Measurements from ENCODE around the gene ZIM2.

Gene ZIM2

DNA sequence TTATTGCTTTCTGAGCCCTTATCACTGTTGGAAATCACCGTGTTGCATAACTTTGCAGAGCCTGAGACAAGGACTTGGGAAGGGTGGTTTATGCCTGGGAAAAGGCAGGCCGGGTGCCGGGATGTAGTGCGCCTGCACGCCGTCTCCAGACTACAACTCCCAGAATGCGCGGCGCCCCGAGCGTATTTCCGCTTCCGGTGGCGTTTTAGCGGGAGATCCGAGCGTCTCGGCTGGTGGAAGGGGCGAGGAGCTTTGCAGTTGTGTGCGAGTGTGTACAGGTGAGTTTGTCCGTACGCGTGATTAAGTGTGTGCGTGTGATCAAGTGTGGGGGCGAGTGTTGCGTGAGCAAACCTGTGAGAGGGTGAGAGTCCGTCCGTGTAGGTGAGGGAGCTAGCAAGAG lies 75.4 kb downstream of the ZIM2 start:
- TF ChIP-seq, protein P1, sequence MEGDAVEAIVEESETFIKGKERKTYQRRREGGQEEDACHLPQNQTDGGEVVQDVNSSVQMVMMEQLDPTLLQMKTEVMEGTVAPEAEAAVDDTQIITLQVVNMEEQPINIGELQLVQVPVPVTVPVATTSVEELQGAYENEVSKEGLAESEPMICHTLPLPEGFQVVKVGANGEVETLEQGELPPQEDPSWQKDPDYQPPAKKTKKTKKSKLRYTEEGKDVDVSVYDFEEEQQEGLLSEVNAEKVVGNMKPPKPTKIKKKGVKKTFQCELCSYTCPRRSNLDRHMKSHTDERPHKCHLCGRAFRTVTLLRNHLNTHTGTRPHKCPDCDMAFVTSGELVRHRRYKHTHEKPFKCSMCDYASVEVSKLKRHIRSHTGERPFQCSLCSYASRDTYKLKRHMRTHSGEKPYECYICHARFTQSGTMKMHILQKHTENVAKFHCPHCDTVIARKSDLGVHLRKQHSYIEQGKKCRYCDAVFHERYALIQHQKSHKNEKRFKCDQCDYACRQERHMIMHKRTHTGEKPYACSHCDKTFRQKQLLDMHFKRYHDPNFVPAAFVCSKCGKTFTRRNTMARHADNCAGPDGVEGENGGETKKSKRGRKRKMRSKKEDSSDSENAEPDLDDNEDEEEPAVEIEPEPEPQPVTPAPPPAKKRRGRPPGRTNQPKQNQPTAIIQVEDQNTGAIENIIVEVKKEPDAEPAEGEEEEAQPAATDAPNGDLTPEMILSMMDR (IDR thresholded peaks at IDR 0.05; ENCODE audit: control insufficient read depth, insufficient read depth, low read depth, low read length, missing control alignments) = no peak
- H3K4me3 ChIP-seq (ENCODE audit: control insufficient read depth, low read depth, low read length) = no peak overlapping the region
- DNase-seq (ENCODE audit: low read depth) = no peak

DNA sequence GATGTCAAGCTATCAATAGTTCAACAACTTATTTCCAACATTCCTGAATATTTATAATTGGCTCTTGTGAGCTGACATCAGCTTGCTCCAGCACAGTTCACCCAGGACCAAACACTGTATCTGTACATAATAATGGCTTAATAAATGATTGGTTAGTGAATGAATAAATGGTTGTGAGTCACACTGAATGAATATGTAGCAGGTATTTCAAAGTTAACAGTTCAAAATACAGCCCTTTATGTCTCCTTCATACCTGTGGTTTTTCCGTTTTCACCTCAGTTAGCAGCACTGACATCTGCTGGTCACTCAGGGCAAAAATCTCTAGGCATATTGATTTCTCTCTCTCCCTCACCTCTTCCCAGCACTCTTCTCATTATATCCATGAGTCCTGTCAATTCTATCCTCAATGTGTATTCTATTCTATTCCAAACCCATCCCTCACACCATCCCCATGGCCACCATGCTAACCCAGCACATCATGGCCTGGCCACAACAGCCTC lies 76.3 kb downstream of the ZIM2 start:
- TF ChIP-seq, protein P1 (IDR thresholded peaks at IDR 0.05; ENCODE audit: control insufficient read depth, insufficient read depth, low read depth, low read length, missing control alignments) = no peak

DNA sequence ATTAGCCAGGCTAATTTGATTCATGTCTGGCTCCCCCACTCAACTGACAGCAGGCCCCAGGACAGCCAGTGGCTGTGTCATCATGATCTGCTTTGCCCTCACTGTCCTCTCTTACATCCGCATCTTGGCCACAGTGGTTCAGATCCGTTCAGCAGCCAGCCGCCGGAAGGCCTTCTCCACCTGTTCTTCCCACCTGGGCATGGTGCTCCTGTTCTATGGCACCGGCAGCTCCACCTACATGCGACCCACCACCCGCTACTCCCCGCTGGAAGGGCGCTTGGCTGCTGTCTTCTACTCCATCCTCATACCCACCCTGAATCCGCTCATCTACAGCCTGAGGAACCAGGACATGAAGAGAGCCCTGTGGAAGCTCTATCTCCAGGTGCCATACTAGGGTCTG lies 79.7 kb downstream of the ZIM2 start:
- H3K4me3 ChIP-seq (ENCODE audit: control insufficient read depth, low read depth, low read length) = no peak overlapping the region
- TF ChIP-seq, protein P1 (IDR thresholded peaks at IDR 0.05; ENCODE audit: control insufficient read depth, insufficient read depth, low read depth, low read length, missing control alignments) = no peak
- no peak for DNase-seq (ENCODE audit: low read depth)

More for the DNA sequence above, 76.3 kb downstream of the ZIM2 start:
- no peak for DNase-seq (ENCODE audit: low read depth)
- no peak overlapping the region for H3K4me3 ChIP-seq (ENCODE audit: control insufficient read depth, low read depth, low read length)

DNA sequence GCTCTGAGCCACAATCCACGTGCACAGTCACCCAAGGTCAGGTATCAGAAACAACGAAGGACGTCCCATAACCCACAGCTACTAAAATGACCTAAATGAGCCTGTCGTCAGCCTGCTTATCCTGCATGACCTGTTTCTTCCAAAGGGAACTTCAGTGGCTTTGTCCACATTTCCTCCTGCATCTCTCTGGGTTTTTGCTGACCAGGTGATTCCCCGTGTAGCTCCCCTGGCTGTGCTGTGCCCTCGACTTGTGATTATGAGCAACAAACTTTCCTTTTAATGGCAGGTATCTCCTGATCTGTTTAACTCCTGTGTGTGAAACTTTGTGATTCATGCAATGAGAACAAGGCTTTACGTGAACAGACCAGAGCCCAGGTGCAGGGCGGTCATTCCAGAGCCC lies 81.0 kb downstream of the ZIM2 start:
- no peak for DNase-seq (ENCODE audit: low read depth)
- no peak overlapping the region for H3K4me3 ChIP-seq (ENCODE audit: control insufficient read depth, low read depth, low read length)
- TF ChIP-seq, protein P1 (IDR thresholded peaks at IDR 0.05; ENCODE audit: control insufficient read depth, insufficient read depth, low read depth, low read length, missing control alignments) = no peak

DNA sequence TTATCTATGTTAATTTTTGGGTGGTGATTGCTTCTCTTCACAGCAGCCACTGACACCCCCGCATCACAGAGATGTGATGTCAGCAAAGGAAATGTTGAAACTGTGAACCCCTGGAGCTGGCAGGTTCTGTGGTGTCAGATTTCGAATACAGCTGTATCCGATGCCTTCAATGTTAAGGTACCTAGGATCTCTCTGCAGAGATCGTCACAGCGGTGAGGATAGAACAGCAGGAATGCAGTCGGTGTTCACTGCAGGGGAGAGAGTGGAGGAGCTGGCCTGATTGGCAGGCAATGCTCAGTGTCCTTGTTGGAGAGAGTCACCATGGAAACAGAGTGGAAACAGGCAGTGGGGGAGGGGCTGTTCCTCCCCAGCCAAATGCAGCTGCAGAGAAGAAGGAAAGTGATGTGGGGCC lies 89.4 kb downstream of the ZIM2 start:
- TF ChIP-seq, protein P1 (IDR thresholded peaks at IDR 0.05; ENCODE audit: control insufficient read depth, insufficient read depth, low read depth, low read length, missing control alignments) = no peak

DNA sequence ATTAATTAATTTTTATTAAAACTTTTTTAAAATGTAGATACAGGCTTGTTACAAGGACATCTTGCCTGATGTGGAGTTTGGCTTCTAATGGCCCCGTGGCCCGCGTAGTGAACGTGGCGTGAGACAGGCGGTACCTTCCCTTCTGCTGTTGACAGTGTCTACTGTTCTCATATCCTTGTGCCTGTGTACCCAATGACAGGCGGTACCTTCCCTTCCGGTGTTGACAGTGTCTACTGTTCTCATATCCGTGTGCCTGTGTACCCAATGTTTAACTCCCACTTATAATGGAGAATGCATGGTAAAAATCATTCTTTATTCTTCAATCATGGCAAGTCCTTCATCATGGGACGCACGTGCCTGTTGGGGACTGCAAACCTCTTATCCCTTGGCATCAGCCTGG lies 89.9 kb downstream of the ZIM2 start:
- TF ChIP-seq, protein P1 (IDR thresholded peaks at IDR 0.05; ENCODE audit: control insufficient read depth, insufficient read depth, low read depth, low read length, missing control alignments) = no peak
- no peak overlapping the region for H3K4me3 ChIP-seq (ENCODE audit: control insufficient read depth, low read depth, low read length)
- DNase-seq (ENCODE audit: low read depth) = no peak

More for the DNA sequence above, 89.4 kb downstream of the ZIM2 start:
- no peak overlapping the region for H3K4me3 ChIP-seq (ENCODE audit: control insufficient read depth, low read depth, low read length)
- no peak for DNase-seq (ENCODE audit: low read depth)

DNA sequence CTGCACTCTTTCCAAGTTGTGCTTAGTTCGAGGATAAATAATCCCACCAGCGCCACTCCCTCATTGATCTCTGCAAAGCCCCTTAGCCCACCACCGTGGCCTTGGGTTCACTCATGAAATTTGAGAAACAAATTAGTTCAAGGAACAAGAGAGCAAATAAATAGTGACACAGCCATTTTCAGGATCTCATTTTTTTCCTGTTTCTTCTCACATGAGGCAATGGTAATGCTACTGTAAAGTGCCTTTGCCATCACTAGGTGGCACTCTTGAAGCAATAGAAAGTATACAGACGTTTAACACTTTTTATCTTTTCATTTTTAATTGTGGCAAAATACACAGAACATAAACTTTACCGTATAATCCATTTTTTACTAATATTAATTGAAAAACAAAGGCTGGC lies 92.1 kb downstream of the ZIM2 start:
- no peak overlapping the region for H3K4me3 ChIP-seq (ENCODE audit: control insufficient read depth, low read depth, low read length)
- TF ChIP-seq, protein P1 (IDR thresholded peaks at IDR 0.05; ENCODE audit: control insufficient read depth, insufficient read depth, low read depth, low read length, missing control alignments) = no peak
- DNase-seq (ENCODE audit: low read depth) = no peak
